Measurements from ENCODE around the gene PTMA.

The PTMA gene

DNA sequence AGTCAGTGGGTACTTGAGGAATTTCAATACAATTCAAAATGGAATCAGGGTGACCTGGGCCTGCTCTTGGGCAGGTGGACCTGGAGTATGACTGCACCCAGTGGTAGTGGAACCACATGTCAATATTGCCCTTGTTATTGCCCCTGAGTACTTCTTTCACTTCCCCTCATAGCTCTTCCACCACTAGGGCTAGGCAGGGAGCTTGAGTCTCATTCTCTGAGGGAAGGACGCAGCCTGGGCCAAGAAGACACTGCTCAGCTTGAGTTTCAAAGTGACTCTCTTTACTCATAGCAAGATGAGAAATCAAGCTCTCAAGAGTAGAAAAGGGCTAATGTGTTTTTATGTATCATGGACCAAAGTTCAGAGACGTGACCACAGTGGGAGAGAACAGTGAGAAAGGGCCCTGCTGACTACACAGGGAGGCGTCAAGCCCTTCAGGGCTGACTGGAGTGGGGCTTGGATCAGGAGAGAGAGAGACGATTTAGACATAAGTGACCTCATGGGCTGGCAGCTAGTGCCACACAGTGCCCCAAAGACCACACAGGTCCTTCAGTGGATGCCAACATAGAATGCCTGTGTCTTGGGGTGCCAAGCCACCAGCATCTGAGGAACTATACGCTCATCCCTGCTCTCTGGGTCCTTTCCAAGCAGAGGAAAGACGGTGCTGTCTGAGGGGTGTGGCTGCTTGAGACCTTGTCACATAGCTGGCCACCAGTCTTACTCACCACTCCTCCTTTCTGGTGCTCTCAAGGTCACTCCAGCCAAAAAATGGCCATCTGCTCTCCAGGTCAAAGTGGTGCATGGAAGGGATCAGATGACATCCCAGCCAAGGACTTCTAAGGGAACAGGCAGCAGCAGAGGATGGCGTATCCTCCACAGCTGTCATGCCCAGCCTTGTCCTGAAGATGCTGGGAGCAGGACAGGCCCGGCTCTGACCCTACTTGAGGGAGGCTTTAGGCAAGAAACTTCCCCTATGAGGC, 13.0 kb downstream of the PTMA start:
- H3K4me2 ChIP-seq (ENCODE audit: low read length): no peak overlapping the region
- H2AFZ ChIP-seq (ENCODE audit: low read length): no peak overlapping the region
- TF ChIP-seq CTCF (IDR thresholded peaks at IDR 0.05; ENCODE audit: low read length) (peak; percentile 20; the same call in 1 of the 2 replicates), EZH2 (IDR thresholded peaks at IDR 0.05; ENCODE audit: borderline replicate concordance, low read length) (no peak)
- H3K79me2 ChIP-seq (ENCODE audit: insufficient read depth, low read length): no peaks in the 10 kb centered on the region
- no peaks in the 10 kb centered on the region for H3K36me3 ChIP-seq (ENCODE audit: insufficient read depth, low read length)
- peaks cover 25% of the 10 kb centered on the region for H3K4me1 ChIP-seq (ENCODE audit: insufficient read depth, low read length, severe bottlenecking)
- no peaks in the 10 kb centered on the region for H3K9me2 ChIP-seq (ENCODE audit: low read depth, low read length)
- no peaks in the 10 kb centered on the region for H3K9me3 ChIP-seq (ENCODE audit: low read length)
- H3K9ac ChIP-seq (ENCODE audit: low read length): no peak overlapping the region
- no peaks in the 10 kb centered on the region for H3F3A ChIP-seq (ENCODE audit: insufficient read depth, low read length)
- no peak overlapping the region for H3K4me3 ChIP-seq (ENCODE audit: low read depth, low read length, poor library complexity, severe bottlenecking)
- H4K20me1 ChIP-seq (ENCODE audit: insufficient read depth, low read length): no peaks in the 10 kb centered on the region
- no peaks in the 10 kb centered on the region for H3K27me3 ChIP-seq (ENCODE audit: insufficient read depth, low read length)
- peak overlapping the region; percentile 40 for H3K27ac ChIP-seq (ENCODE audit: low read depth, low read length, poor library complexity, severe bottlenecking)

GRCh38 chr2:231722721-231723307, 14.5 kb downstream of the PTMA start:
- Histone ChIP-seq H2AFZ (ENCODE audit: low read length) (no peak overlapping the region), H3K27me3 (ENCODE audit: insufficient read depth, low read length) (no peaks in the 10 kb centered on the region), H3K27ac (ENCODE audit: low read depth, low read length, poor library complexity, severe bottlenecking) (no peak overlapping the region), H3K79me2 (ENCODE audit: insufficient read depth, low read length) (no peaks in the 10 kb centered on the region), H3K36me3 (ENCODE audit: insufficient read depth, low read length) (no peaks in the 10 kb centered on the region), H3K9me3 (ENCODE audit: low read length) (no peaks in the 10 kb centered on the region), H3F3A (ENCODE audit: insufficient read depth, low read length) (no peaks in the 10 kb centered on the region), H3K4me2 (ENCODE audit: low read length) (no peak overlapping the region), H4K20me1 (ENCODE audit: insufficient read depth, low read length) (no peaks in the 10 kb centered on the region), H3K4me3 (ENCODE audit: low read depth, low read length, poor library complexity, severe bottlenecking) (no peak overlapping the region), H3K9ac (ENCODE audit: low read length) (no peak overlapping the region), H3K9me2 (ENCODE audit: low read depth, low read length) (no peaks in the 10 kb centered on the region), H3K4me1 (ENCODE audit: insufficient read depth, low read length, severe bottlenecking) (peaks cover 20% of the 10 kb centered on the region)
- no peak for TF ChIP-seq CTCF (IDR thresholded peaks at IDR 0.05; ENCODE audit: low read length)
- no peak for TF ChIP-seq EZH2 (IDR thresholded peaks at IDR 0.05; ENCODE audit: borderline replicate concordance, low read length)

GRCh38 chr2:231725476-231725875, 17.2 kb downstream of the PTMA start:
- Histone ChIP-seq H2AFZ (ENCODE audit: low read length) (no peak overlapping the region), H3K27me3 (ENCODE audit: insufficient read depth, low read length) (no peaks in the 10 kb centered on the region), H3K79me2 (ENCODE audit: insufficient read depth, low read length) (no peaks in the 10 kb centered on the region), H3K9ac (ENCODE audit: low read length) (no peak overlapping the region), H3K9me2 (ENCODE audit: low read depth, low read length) (no peaks in the 10 kb centered on the region), H3K36me3 (ENCODE audit: insufficient read depth, low read length) (no peaks in the 10 kb centered on the region), H3K4me3 (ENCODE audit: low read depth, low read length, poor library complexity, severe bottlenecking) (no peak overlapping the region), H3K27ac (ENCODE audit: low read depth, low read length, poor library complexity, severe bottlenecking) (no peak overlapping the region), H3F3A (ENCODE audit: insufficient read depth, low read length) (no peaks in the 10 kb centered on the region), H3K9me3 (ENCODE audit: low read length) (no peaks in the 10 kb centered on the region), H3K4me1 (ENCODE audit: insufficient read depth, low read length, severe bottlenecking) (peaks cover 9% of the 10 kb centered on the region), H3K4me2 (ENCODE audit: low read length) (no peak overlapping the region), H4K20me1 (ENCODE audit: insufficient read depth, low read length) (no peaks in the 10 kb centered on the region)
- no peak for TF ChIP-seq CTCF (IDR thresholded peaks at IDR 0.05; ENCODE audit: low read length)
- TF ChIP-seq EZH2 (IDR thresholded peaks at IDR 0.05; ENCODE audit: borderline replicate concordance, low read length): no peak
